Heart left ventricle (tissue), 13 donors: ENCODE data around the gene HDAC7.

Experiments
- CTCF ChIP-seq, 12 donors: fragments of 200-600 bp; sonication (generic) in 4 of 12; IDR thresholded peaks; one replicate each; pipeline versions ENCODE4 v1.5.0 to v1.8.0; 2018 to 2022; ENCODE audit warnings: antibody characterized with exemption in 12 of 12, mild to moderate bottlenecking in 5 of 12
- POLR2A ChIP-seq, 2 donors: fragments of 450-650 bp; IDR thresholded peaks; one replicate each; pipeline ENCODE4 v1.6.1; 2017; ENCODE audit warnings: antibody characterized with exemption in 2 of 2, mild to moderate bottlenecking in 2 of 2, moderate library complexity in 2 of 2
- donor health status: ischemic (EF 13 %, LVEDD 7.1; RV severe dilation, severe dysfunction).
- donor health status: DM: no; HTN: yes; CAD: no.
- donor health status: DM: no; HTN: no; CAD: no.
- donor health status: ischemic (EF 25% LVEDD 6.9; RV normal size, moderate dysfunction).
- donor health status: ischemic (EF 25% LVEDD 5.7; RV mildly dilated, moderate dysfunction).
- donor health status: ischemic (EF 35%, LVEDD 5.7; RV mildly dilated, moderate dysfunction).
- donor health status: nonischemic (EF 11% LVEDD 7.7; RV severe dilation, severe dysfunction).
- donor health status: DM: yes; HTN: yes; CAD: no.
- donor health status: PGD.
- donor health status: ischemic (EF 29% LVEDD 5.4; RV normal size, mild dysfunction).
- donor health status: nonischemic (EF 23%, LVEDD 6.1; RV moderate dilation, normal function).

- TF ChIP-seq CTCF (IDR thresholded peaks at IDR 0.05): no peak
- no peak for TF ChIP-seq POLR2A (IDR thresholded peaks at IDR 0.05)
Measured at GRCh38 chr12:47755655-47756562, 63.8 kb downstream of the HDAC7 start.
